ENCODE measurements around the gene JPH4. TPM values are rescaled to one million over a fixed set of nuclear protein-coding genes. Genes with fewer than 3 reads are reported as not detected.

The JPH4 gene
- total and polyA plus RNA-seq, 2 of the 8 experiments (the other 6 are each of a cell fraction or from before 2014, with no cell fraction given), result 23.9 to 46.7 TPM

DNA sequence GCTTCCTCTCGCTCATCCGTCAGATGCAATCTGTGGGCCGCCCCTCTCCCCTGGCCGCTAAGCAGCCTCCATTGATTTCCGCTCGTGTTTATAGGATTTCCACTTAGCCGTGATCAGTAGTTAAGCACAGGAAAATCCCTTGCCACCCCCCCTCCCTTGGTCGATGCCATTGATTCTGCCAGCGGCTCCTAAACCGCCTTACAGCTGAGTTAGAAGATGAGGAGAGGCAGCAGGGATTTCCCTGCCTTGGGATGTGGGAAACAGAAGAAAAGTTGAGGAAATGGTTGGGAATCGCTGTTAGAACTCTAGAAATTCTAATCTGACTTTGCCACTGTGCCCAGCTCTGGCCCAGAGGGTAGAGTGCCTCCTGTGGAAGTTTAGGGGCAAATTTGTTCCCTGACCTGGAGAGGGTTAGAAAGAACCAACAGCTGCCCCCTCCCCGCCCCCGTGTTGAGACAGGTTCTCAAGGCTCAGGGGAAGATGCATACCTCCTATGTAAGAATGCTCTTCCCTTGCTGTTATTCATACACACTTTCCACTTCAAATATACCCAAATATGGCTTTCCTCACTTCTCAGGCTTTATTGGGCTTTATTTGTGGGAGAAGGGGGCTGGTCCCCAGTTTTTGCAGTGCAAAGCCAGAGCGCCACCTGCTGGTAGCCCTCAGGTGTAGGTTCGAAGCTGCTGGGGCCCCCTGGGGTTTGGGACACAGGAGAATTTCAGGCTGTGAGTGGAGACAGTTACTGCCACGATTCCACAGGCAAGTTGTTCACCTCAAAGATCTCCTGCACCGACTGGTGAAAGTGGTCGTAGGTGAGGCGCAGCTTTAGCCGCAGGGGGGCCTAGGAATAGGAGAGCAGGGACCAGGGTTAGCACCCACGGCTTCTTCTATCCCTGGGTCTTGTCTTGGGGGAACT lies 19.3 kb downstream of the JPH4 start (continued):
- TF ChIP-seq USF2 (IDR thresholded peaks at IDR 0.05; ENCODE audit: low read length) (no peak), EZH2 (IDR thresholded peaks at IDR 0.05; ENCODE audit: low read depth, low read length, severe bottlenecking) (no peak)
- TF ChIP-seq, protein P1, sequence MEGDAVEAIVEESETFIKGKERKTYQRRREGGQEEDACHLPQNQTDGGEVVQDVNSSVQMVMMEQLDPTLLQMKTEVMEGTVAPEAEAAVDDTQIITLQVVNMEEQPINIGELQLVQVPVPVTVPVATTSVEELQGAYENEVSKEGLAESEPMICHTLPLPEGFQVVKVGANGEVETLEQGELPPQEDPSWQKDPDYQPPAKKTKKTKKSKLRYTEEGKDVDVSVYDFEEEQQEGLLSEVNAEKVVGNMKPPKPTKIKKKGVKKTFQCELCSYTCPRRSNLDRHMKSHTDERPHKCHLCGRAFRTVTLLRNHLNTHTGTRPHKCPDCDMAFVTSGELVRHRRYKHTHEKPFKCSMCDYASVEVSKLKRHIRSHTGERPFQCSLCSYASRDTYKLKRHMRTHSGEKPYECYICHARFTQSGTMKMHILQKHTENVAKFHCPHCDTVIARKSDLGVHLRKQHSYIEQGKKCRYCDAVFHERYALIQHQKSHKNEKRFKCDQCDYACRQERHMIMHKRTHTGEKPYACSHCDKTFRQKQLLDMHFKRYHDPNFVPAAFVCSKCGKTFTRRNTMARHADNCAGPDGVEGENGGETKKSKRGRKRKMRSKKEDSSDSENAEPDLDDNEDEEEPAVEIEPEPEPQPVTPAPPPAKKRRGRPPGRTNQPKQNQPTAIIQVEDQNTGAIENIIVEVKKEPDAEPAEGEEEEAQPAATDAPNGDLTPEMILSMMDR (IDR thresholded peaks at IDR 0.05; ENCODE audit: control extremely low read depth in 1 of 3, insufficient read depth in 1 of 3, low read depth in 1 of 3, low read length in 3 of 3), result peak; percentile 86 to 95 (median 91)

All from H1 (cell line).